Panc1 (cell line): ENCODE data around the gene KRR1. TPM values are rescaled to one million over a fixed set of nuclear protein-coding genes. Genes with fewer than 3 reads are reported as not detected.

Experiments
- ATAC-seq: fragments of 200-7000 bp; cut with Tn5 transposase; 2 replicates; pipeline ENCODE4 v1.9.1; 2020; ENCODE audit warnings: mild to moderate bottlenecking, moderate library complexity
- BruUV-seq: library from RNA; stranded (reverse); fragments of 400-500 nt; replicated peaks from 2 replicates; lab custom pipeline; 2021; lab: Mats Ljungman, UMichigan
- CTCF ChIA-PET: fragments of 300-600 bp; sonication (Branson Sonifier 250); formaldehyde crosslinking; loops from one replicate; lab custom pipeline; 2022; ENCODE audit warnings: antibody characterized with exemption; lab: Charles Lee
- POLR2A ChIA-PET: fragments of 300-600 bp; sonication (Branson Sonifier 250); formaldehyde crosslinking; loops from one replicate; lab custom pipeline; 2022; ENCODE audit warnings: antibody characterized with exemption; lab: Charles Lee
- DNase-seq: peaks from one replicate; pipeline ENCODE4 v3.0.0-alpha.2; 2010; ENCODE audit warnings: low read depth, low spot score
- H3K27ac ChIP-seq: 2 replicates; pipeline ENCODE4 v1.5.1; 2011; ENCODE audit warnings: mild to moderate bottlenecking, low read length, inconsistent platforms
- H3K27me3 ChIP-seq: fragments of 200-500 bp; sonication (Bioruptor generic); 2 replicates; pipeline ENCODE4 v1.6.0; 2014; ENCODE audit warnings: low read length, inconsistent platforms; ENCODE audit not compliant: control insufficient read depth, insufficient read depth
- H3K36me3 ChIP-seq: fragments of 200-500 bp; sonication (Bioruptor generic); 2 replicates; pipeline ENCODE4 v1.5.1; 2014; ENCODE audit warnings: inconsistent platforms, mild to moderate bottlenecking, low read length, moderate library complexity; ENCODE audit not compliant: control insufficient read depth, insufficient read depth
- H3K4me1 ChIP-seq: 2 replicates; pipeline ENCODE4 v1.5.1; 2011; ENCODE audit warnings: inconsistent platforms, mild to moderate bottlenecking, low read length, moderate library complexity; ENCODE audit not compliant: control insufficient read depth, insufficient read depth
- H3K4me3 ChIP-seq, 2 experiments: 2 replicates each; pipeline ENCODE4 v1.5.1; 2011 to 2012; ENCODE audit warnings: low read depth in 2 of 2, low read length in 2 of 2, mild to moderate bottlenecking in 2 of 2, inconsistent platforms in 1 of 2, moderate library complexity in 1 of 2
- H3K9me3 ChIP-seq: fragments of 200-500 bp; sonication (Bioruptor generic); 2 replicates; pipeline ENCODE4 v1.5.1; 2014; ENCODE audit warnings: low read depth, mild to moderate bottlenecking, inconsistent platforms, low read length, moderate library complexity; ENCODE audit not compliant: control insufficient read depth, insufficient read depth
- POLR2AphosphoS5 ChIP-seq: IDR thresholded peaks from 2 replicates; pipeline ENCODE4 v1.6.1; 2012; ENCODE audit warnings: mild to moderate bottlenecking, low read depth, low read length, moderate library complexity
- REST ChIP-seq, 2 experiments: IDR thresholded peaks; 2 replicates each; pipeline ENCODE4 v1.6.1; 2011 to 2012; ENCODE audit warnings: low read depth in 2 of 2, control low read depth in 1 of 2, low read length in 1 of 2, mild to moderate bottlenecking in 1 of 2, moderate library complexity in 1 of 2; ENCODE audit not compliant: insufficient read depth in 1 of 2
- SIN3A ChIP-seq: IDR thresholded peaks from 2 replicates; pipeline ENCODE4 v1.6.1; 2012; ENCODE audit warnings: low read depth, mild to moderate bottlenecking, low read length, moderate library complexity, borderline replicate concordance; ENCODE audit not compliant: insufficient read depth
- TCF7L2 ChIP-seq: IDR thresholded peaks from 2 replicates; pipeline ENCODE4 v1.6.1; 2011; ENCODE audit warnings: mild to moderate bottlenecking, low read depth, low read length, inconsistent platforms
- in situ Hi-C: cut with HindIII; loops from 2 replicates; pipeline ENCODE4 v1.10.0; 2016; ENCODE audit warnings: low sequenced_read_pairs, low pct_unique_long_range_greater_than_20kb
- intact Hi-C: fragments of 100-400 bp; cut with micrococcal nuclease; formaldehyde crosslinking; loops from one replicate; pipeline ENCODE4 v1.10.0; 2022; ENCODE audit not compliant: unreplicated experiment
- total RNA-seq: library from RNA; stranded (reverse); gene quantifications from one replicate; pipeline ENCODE4 v1.2.1, GENCODE V29; 2021; ENCODE audit not compliant: unreplicated experiment
- TF ChIP-seq, protein P1 (sequence below): fragments of 450-650 bp; IDR thresholded peaks from 2 replicates; pipeline ENCODE4 v1.5.1; 2017; ENCODE audit warnings: mild to moderate bottlenecking

Gene KRR1
- total RNA-seq, 1 experiment from 2014 or later, result 161 TPM

GRCh38 chr12:75507086-75507485, 4.3 kb downstream of the KRR1 start:
- no TSS peak for BruUV-seq
- TF ChIP-seq REST (IDR thresholded peaks at IDR 0.05; ENCODE audit: insufficient read depth in 1 of 2, low read depth in 2 of 2, low read length in 1 of 2), result no peak
- TF ChIP-seq TCF7L2, result no peak
- TF ChIP-seq SIN3A, result no peak
- TF ChIP-seq, protein P1, sequence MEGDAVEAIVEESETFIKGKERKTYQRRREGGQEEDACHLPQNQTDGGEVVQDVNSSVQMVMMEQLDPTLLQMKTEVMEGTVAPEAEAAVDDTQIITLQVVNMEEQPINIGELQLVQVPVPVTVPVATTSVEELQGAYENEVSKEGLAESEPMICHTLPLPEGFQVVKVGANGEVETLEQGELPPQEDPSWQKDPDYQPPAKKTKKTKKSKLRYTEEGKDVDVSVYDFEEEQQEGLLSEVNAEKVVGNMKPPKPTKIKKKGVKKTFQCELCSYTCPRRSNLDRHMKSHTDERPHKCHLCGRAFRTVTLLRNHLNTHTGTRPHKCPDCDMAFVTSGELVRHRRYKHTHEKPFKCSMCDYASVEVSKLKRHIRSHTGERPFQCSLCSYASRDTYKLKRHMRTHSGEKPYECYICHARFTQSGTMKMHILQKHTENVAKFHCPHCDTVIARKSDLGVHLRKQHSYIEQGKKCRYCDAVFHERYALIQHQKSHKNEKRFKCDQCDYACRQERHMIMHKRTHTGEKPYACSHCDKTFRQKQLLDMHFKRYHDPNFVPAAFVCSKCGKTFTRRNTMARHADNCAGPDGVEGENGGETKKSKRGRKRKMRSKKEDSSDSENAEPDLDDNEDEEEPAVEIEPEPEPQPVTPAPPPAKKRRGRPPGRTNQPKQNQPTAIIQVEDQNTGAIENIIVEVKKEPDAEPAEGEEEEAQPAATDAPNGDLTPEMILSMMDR, result no peak
- TF ChIP-seq POLR2AphosphoS5, result no peak
- DNase-seq (no peak), ATAC-seq (no peak)
- CTCF ChIA-PET, result no interaction called here
- Histone ChIP-seq H3K4me1 (peaks cover 35% of the 10 kb centered on the region), H3K36me3 (peaks cover 42% of the 10 kb centered on the region), H3K27me3 (no peaks in the 10 kb centered on the region), H3K4me3 (no peak overlapping the region), H3K27ac (peak overlapping the region; percentile 100), H3K9me3 (no peaks in the 10 kb centered on the region)
- in situ Hi-C loops (no loop called here), intact Hi-C loops (no loop called here)
- POLR2A ChIA-PET, result no interaction called here

GRCh38 chr12:75505706-75506312, 5.6 kb downstream of the KRR1 start:
- peaks cover 31% of the 10 kb centered on the region for H3K4me1 ChIP-seq
- no peak overlapping the region for H3K4me3 ChIP-seq
- peaks cover 53% of the 10 kb centered on the region for H3K36me3 ChIP-seq
- H3K27ac ChIP-seq, result peak overlapping the region; percentile 100
- DNase-seq, result no peak
- intact Hi-C loops, result no loop called here
- POLR2A ChIA-PET, result no interaction called here
- no peak for ATAC-seq
- TF ChIP-seq REST (IDR thresholded peaks at IDR 0.05; ENCODE audit: insufficient read depth in 1 of 2, low read depth in 2 of 2, low read length in 1 of 2), result no peak
- TF ChIP-seq, protein P1, result peak; percentile 73; the same call in 1 of the 2 replicates
- H3K9me3 ChIP-seq, result no peaks in the 10 kb centered on the region
- H3K27me3 ChIP-seq, result no peaks in the 10 kb centered on the region
- CTCF ChIA-PET, result no interaction called here
- BruUV-seq, result TSS peak; percentile 0
- in situ Hi-C loops, result no loop called here
